ENCODE results near the gene COL15A1. TPM values are rescaled to one million over a fixed set of nuclear protein-coding genes. Genes with fewer than 3 reads are reported as not detected.

COL15A1 gene
- total RNA-seq, 1 experiment from 2014 or later = 0.04 TPM

GRCh38 chr9:99104459-99105151 lies 160.9 kb downstream of the COL15A1 start, which contains the start of gene TGFBR1:
Gene TGFBR1 (plus strand): TSS chr9:99105113. CDS start chr9:99105206, 93 bp downstream.
- Histone ChIP-seq H3K27ac (ENCODE audit: low read depth, low read length, poor library complexity, severe bottlenecking) (no peak within 1 kb of the TSS), H3K4me3 (ENCODE audit: low read depth, low read length, poor library complexity, severe bottlenecking) (peak within 1 kb of the TSS; percentile 57), H3K9me3 (ENCODE audit: low read depth, low read length, poor library complexity, severe bottlenecking) (no peaks in the 10 kb centered on the region), H3K36me3 (ENCODE audit: insufficient read depth, low read length, poor library complexity, severe bottlenecking) (no peaks in the 10 kb centered on the region), H3K27me3 (replicated peaks; ENCODE audit: insufficient read depth, low read depth, low read length, poor library complexity) (peaks cover 27% of the 10 kb centered on the region), H3K4me1 (ENCODE audit: insufficient read depth, low read length, poor library complexity, severe bottlenecking) (peaks cover 9% of the 10 kb centered on the region)
- ChIA-PET POLR2A (ENCODE audit: low non-redundant PET) (interaction anchor here (0.7 kb wide), 1 partner anchor 1782 kb away, joined by 3 read pairs; no protein-coding TSS in a partner anchor), CTCF (interaction anchor here (0.5 to 0.6 kb wide), 2 partner anchors 81 to 1059 kb away, joined by 3 to 9 read pairs; no protein-coding TSS in a partner anchor)
- intact Hi-C loops (cut with micrococcal nuclease; ENCODE audit: unreplicated experiment) = no loop called here
- no peak for TF ChIP-seq EZH2 (IDR thresholded peaks at IDR 0.05; ENCODE audit: borderline replicate concordance, low read depth, low read length, poor library complexity, severe bottlenecking)
- TF ChIP-seq, protein P1, sequence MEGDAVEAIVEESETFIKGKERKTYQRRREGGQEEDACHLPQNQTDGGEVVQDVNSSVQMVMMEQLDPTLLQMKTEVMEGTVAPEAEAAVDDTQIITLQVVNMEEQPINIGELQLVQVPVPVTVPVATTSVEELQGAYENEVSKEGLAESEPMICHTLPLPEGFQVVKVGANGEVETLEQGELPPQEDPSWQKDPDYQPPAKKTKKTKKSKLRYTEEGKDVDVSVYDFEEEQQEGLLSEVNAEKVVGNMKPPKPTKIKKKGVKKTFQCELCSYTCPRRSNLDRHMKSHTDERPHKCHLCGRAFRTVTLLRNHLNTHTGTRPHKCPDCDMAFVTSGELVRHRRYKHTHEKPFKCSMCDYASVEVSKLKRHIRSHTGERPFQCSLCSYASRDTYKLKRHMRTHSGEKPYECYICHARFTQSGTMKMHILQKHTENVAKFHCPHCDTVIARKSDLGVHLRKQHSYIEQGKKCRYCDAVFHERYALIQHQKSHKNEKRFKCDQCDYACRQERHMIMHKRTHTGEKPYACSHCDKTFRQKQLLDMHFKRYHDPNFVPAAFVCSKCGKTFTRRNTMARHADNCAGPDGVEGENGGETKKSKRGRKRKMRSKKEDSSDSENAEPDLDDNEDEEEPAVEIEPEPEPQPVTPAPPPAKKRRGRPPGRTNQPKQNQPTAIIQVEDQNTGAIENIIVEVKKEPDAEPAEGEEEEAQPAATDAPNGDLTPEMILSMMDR (conservative IDR thresholded peaks at IDR 0.05; ENCODE audit: low read depth, low read length) = no peak
- BruUV-seq (replicated peaks) = no TSS peak
- peak; percentile 91 for DNase-seq (ENCODE audit: low spot score)

GRCh38 chr9:99105152-99106043 lies 161.7 kb downstream of the COL15A1 start:
- H3K36me3 ChIP-seq (ENCODE audit: insufficient read depth, low read length, poor library complexity, severe bottlenecking) = no peaks in the 10 kb centered on the region
- ChIA-PET CTCF (no interaction called here), POLR2A (ENCODE audit: low non-redundant PET) (no interaction called here)
- no peaks in the 10 kb centered on the region for H3K9me3 ChIP-seq (ENCODE audit: low read depth, low read length, poor library complexity, severe bottlenecking)
- peaks cover 9% of the 10 kb centered on the region for H3K4me1 ChIP-seq (ENCODE audit: insufficient read depth, low read length, poor library complexity, severe bottlenecking)
- BruUV-seq (replicated peaks) = no TSS peak
- TF ChIP-seq, protein P1 (conservative IDR thresholded peaks at IDR 0.05; ENCODE audit: low read depth, low read length) = no peak
- TF ChIP-seq EZH2 (IDR thresholded peaks at IDR 0.05; ENCODE audit: borderline replicate concordance, low read depth, low read length, poor library complexity, severe bottlenecking) = no peak
- DNase-seq (ENCODE audit: low spot score) = peak; percentile 25
- peak overlapping the region; percentile 57 for H3K4me3 ChIP-seq (ENCODE audit: low read depth, low read length, poor library complexity, severe bottlenecking)
- H3K27me3 ChIP-seq (replicated peaks; ENCODE audit: insufficient read depth, low read depth, low read length, poor library complexity) = peaks cover 27% of the 10 kb centered on the region
- intact Hi-C loops (cut with micrococcal nuclease; ENCODE audit: unreplicated experiment) = no loop called here
- no peak overlapping the region for H3K27ac ChIP-seq (ENCODE audit: low read depth, low read length, poor library complexity, severe bottlenecking)

DNA sequence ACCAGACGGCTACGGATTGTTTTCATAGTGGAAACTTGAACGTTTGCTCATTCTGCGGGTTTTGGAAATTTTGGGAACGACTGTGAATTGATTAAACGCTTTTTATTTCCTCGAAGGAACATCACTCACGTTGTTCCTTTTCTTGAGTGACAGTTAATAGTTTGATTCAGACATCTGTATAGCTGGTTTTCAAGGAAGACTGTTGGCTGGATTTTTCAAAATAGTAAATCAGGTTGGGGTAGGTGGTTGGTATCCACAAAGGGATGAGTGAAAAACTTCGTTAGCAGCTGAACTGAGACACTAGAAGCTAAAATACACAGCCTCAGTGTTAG lies 162.3 kb downstream of the COL15A1 start:
- peaks cover 27% of the 10 kb centered on the region for H3K27me3 ChIP-seq (replicated peaks; ENCODE audit: insufficient read depth, low read depth, low read length, poor library complexity)
- BruUV-seq (replicated peaks) = no TSS peak
- no peak for TF ChIP-seq EZH2 (IDR thresholded peaks at IDR 0.05; ENCODE audit: borderline replicate concordance, low read depth, low read length, poor library complexity, severe bottlenecking)
- TF ChIP-seq, protein P1 (conservative IDR thresholded peaks at IDR 0.05; ENCODE audit: low read depth, low read length) = no peak
- H3K9me3 ChIP-seq (ENCODE audit: low read depth, low read length, poor library complexity, severe bottlenecking) = no peaks in the 10 kb centered on the region
- no peak overlapping the region for H3K27ac ChIP-seq (ENCODE audit: low read depth, low read length, poor library complexity, severe bottlenecking)
- DNase-seq (ENCODE audit: low spot score) = no peak
- H3K36me3 ChIP-seq (ENCODE audit: insufficient read depth, low read length, poor library complexity, severe bottlenecking) = no peaks in the 10 kb centered on the region
- H3K4me1 ChIP-seq (ENCODE audit: insufficient read depth, low read length, poor library complexity, severe bottlenecking) = peaks cover 9% of the 10 kb centered on the region
- POLR2A ChIA-PET (ENCODE audit: low non-redundant PET) = no interaction called here
- CTCF ChIA-PET = no interaction called here
- intact Hi-C loops (cut with micrococcal nuclease; ENCODE audit: unreplicated experiment) = no loop called here
- H3K4me3 ChIP-seq (ENCODE audit: low read depth, low read length, poor library complexity, severe bottlenecking) = peak overlapping the region; percentile 57

Measured in A673 (cell line).